Measurements from ENCODE around the gene STAB1.

- TF ChIP-seq GATAD2B (conservative IDR thresholded peaks at IDR 0.05; ENCODE audit: low read depth), result no peak
- TF ChIP-seq POLR2A (IDR thresholded peaks at IDR 0.05; ENCODE audit: low read depth, low read length), result no peak
These were observed 14.7 kb downstream of the STAB1 start for GRCh38 chr3:52509753-52510328.

All from GM12878 (cell line).